ENCODE measurements around the gene MFNG. TPM values are rescaled to one million over a fixed set of nuclear protein-coding genes. Genes with fewer than 3 reads are reported as not detected.

The MFNG gene
- total RNA-seq, 1 donor: 0.72 TPM

DNA sequence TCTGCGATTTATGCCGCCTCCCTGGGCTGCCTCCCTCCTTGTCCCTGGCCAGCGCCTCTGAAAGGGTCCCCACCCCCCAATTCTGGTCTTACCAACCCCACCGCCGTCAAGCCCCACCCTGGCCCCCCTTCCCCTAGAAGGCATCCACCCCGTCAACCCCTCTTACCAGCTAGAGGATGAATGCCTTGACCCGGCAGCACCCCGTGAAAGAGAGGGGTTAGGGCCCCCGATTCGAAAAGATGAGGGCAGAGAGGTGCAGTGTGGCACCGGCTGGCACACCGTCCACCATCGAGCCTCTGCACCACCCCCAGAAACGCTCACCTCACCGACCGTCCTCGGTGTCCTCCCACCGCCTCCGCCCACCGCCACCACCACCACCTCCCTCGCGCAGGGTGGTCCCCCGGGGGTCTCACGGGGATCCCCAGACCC lies 59.5 kb downstream of the MFNG start:
- DNase-seq (ENCODE audit: insufficient read length, low spot score, missing footprints): peak; percentile 80
- Histone ChIP-seq H3K36me3 (ENCODE audit: insufficient read depth, low read length) (no peaks in the 10 kb centered on the region), H3K27me3 (ENCODE audit: insufficient read depth, low read length) (peaks cover 53% of the 10 kb centered on the region), H4K20me1 (ENCODE audit: insufficient read depth, low read length) (peaks cover 6% of the 10 kb centered on the region), H3K9me3 (ENCODE audit: low read depth, low read length) (no peaks in the 10 kb centered on the region), H3K4me2 (ENCODE audit: insufficient read depth, low read length) (peak overlapping the region; percentile 53), H3K27ac (ENCODE audit: low read depth, low read length) (no peak overlapping the region), H2AFZ (ENCODE audit: low read length) (no peak overlapping the region), H3K4me1 (ENCODE audit: insufficient read depth, low read length) (peaks cover 6% of the 10 kb centered on the region), H3K79me2 (ENCODE audit: insufficient read depth, low read length) (no peaks in the 10 kb centered on the region), H3K4me3 (ENCODE audit: insufficient read depth, low read length) (peak overlapping the region; percentile 61)
- TF ChIP-seq CTCF (IDR thresholded peaks at IDR 0.05; ENCODE audit: extremely low read depth, low read depth, low read length): no peak

GRCh38 chr22:37425800-37426705 lies 60.1 kb downstream of the MFNG start:
- Histone ChIP-seq H3K27ac (ENCODE audit: low read depth, low read length) (no peak overlapping the region), H3K4me3 (ENCODE audit: insufficient read depth, low read length) (no peak overlapping the region), H3K9me3 (ENCODE audit: low read depth, low read length) (no peaks in the 10 kb centered on the region), H3K4me1 (ENCODE audit: insufficient read depth, low read length) (no peaks in the 10 kb centered on the region), H3K4me2 (ENCODE audit: insufficient read depth, low read length) (no peak overlapping the region), H3K36me3 (ENCODE audit: insufficient read depth, low read length) (no peaks in the 10 kb centered on the region), H3K79me2 (ENCODE audit: insufficient read depth, low read length) (no peaks in the 10 kb centered on the region), H4K20me1 (ENCODE audit: insufficient read depth, low read length) (peaks cover 6% of the 10 kb centered on the region), H2AFZ (ENCODE audit: low read length) (no peak overlapping the region), H3K27me3 (ENCODE audit: insufficient read depth, low read length) (peaks cover 58% of the 10 kb centered on the region)
- no peak for TF ChIP-seq CTCF (IDR thresholded peaks at IDR 0.05; ENCODE audit: extremely low read depth, low read depth, low read length)
- DNase-seq (ENCODE audit: insufficient read length, low spot score, missing footprints): peak; percentile 81

GRCh38 chr22:37425369-37425768 lies 60.8 kb downstream of the MFNG start:
- no peaks in the 10 kb centered on the region for H3K79me2 ChIP-seq (ENCODE audit: insufficient read depth, low read length)
- no peak overlapping the region for H3K27ac ChIP-seq (ENCODE audit: low read depth, low read length)
- DNase-seq (ENCODE audit: insufficient read length, low spot score, missing footprints): no peak
- no peak overlapping the region for H3K4me3 ChIP-seq (ENCODE audit: insufficient read depth, low read length)
- H3K4me1 ChIP-seq (ENCODE audit: insufficient read depth, low read length): no peaks in the 10 kb centered on the region
- peaks cover 65% of the 10 kb centered on the region for H3K27me3 ChIP-seq (ENCODE audit: insufficient read depth, low read length)
- H3K36me3 ChIP-seq (ENCODE audit: insufficient read depth, low read length): no peaks in the 10 kb centered on the region
- H4K20me1 ChIP-seq (ENCODE audit: insufficient read depth, low read length): peaks cover 6% of the 10 kb centered on the region
- no peak overlapping the region for H3K4me2 ChIP-seq (ENCODE audit: insufficient read depth, low read length)
- no peaks in the 10 kb centered on the region for H3K9me3 ChIP-seq (ENCODE audit: low read depth, low read length)
- TF ChIP-seq CTCF (IDR thresholded peaks at IDR 0.05; ENCODE audit: extremely low read depth, low read depth, low read length): no peak
- H2AFZ ChIP-seq (ENCODE audit: low read length): no peak overlapping the region

GRCh38 chr22:37423283-37423682 lies 62.9 kb downstream of the MFNG start:
- H3K9me3 ChIP-seq (ENCODE audit: low read depth, low read length): no peaks in the 10 kb centered on the region
- H3K27me3 ChIP-seq (ENCODE audit: insufficient read depth, low read length): peaks cover 73% of the 10 kb centered on the region
- TF ChIP-seq CTCF (IDR thresholded peaks at IDR 0.05; ENCODE audit: extremely low read depth, low read depth, low read length): no peak
- peaks cover 2% of the 10 kb centered on the region for H4K20me1 ChIP-seq (ENCODE audit: insufficient read depth, low read length)
- H3K4me1 ChIP-seq (ENCODE audit: insufficient read depth, low read length): no peaks in the 10 kb centered on the region
- no peaks in the 10 kb centered on the region for H3K79me2 ChIP-seq (ENCODE audit: insufficient read depth, low read length)
- no peak overlapping the region for H3K27ac ChIP-seq (ENCODE audit: low read depth, low read length)
- DNase-seq (ENCODE audit: insufficient read length, low spot score, missing footprints): no peak
- no peak overlapping the region for H2AFZ ChIP-seq (ENCODE audit: low read length)
- no peak overlapping the region for H3K4me3 ChIP-seq (ENCODE audit: insufficient read depth, low read length)
- no peak overlapping the region for H3K4me2 ChIP-seq (ENCODE audit: insufficient read depth, low read length)
- H3K36me3 ChIP-seq (ENCODE audit: insufficient read depth, low read length): no peaks in the 10 kb centered on the region

Measured in osteoblast (primary cell).